Epithelial cell of esophagus (primary cell): ENCODE results near the gene NTSR2.

Experiments
- DNase-seq: peaks from one replicate; pipeline ENCODE4 v3.0.0; 2010; ENCODE audit warnings: low read depth
- H3K4me3 ChIP-seq: 2 replicates; pipeline ENCODE4 v1.5.1; 2011; ENCODE audit warnings: mild to moderate bottlenecking, low read length, control low read depth
- TF ChIP-seq, protein P1 (sequence below): IDR thresholded peaks from 2 replicates; pipeline ENCODE4 v1.5.1; 2011; ENCODE audit warnings: low read depth, mild to moderate bottlenecking, low read length, control low read depth, inconsistent platforms; ENCODE audit not compliant: insufficient read depth; ENCODE audit errors: missing control alignments

The NTSR2 gene

DNA sequence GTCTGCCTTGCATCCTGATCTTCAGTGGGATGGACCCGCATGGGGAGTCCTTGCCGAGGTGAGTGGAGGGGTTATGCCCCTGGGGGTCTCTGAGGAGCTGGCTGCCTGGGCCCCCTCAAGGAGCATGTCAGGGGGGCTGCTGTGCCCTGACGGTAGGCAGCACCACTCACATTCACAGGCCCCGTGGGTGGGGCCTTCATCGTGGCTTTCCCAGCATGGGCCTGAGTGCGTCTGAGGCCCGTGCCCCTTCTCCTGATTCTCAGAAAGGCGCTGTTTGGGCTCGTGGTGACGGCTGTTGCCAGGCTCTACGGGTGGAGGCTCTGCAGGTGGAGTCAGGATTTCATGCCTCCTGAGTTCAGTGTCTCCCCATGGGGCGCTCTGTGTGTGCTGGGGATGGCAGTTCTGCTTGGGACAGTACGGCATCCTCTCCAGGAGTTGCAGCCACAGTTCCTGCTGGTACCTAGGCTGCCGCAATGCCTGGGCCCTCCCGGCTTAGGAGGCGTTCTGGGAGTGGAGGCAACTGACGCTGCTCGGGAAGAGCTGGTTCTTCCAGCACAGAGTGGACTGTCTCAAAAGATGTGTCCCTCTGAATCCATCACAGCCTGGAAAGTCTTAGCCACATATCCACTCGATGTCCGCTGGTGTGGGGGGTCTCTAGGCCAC lies 57.3 kb downstream of the NTSR2 start:
- H3K4me3 ChIP-seq: no peak overlapping the region
- DNase-seq: no peak
- TF ChIP-seq, protein P1, sequence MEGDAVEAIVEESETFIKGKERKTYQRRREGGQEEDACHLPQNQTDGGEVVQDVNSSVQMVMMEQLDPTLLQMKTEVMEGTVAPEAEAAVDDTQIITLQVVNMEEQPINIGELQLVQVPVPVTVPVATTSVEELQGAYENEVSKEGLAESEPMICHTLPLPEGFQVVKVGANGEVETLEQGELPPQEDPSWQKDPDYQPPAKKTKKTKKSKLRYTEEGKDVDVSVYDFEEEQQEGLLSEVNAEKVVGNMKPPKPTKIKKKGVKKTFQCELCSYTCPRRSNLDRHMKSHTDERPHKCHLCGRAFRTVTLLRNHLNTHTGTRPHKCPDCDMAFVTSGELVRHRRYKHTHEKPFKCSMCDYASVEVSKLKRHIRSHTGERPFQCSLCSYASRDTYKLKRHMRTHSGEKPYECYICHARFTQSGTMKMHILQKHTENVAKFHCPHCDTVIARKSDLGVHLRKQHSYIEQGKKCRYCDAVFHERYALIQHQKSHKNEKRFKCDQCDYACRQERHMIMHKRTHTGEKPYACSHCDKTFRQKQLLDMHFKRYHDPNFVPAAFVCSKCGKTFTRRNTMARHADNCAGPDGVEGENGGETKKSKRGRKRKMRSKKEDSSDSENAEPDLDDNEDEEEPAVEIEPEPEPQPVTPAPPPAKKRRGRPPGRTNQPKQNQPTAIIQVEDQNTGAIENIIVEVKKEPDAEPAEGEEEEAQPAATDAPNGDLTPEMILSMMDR: no peak

DNA sequence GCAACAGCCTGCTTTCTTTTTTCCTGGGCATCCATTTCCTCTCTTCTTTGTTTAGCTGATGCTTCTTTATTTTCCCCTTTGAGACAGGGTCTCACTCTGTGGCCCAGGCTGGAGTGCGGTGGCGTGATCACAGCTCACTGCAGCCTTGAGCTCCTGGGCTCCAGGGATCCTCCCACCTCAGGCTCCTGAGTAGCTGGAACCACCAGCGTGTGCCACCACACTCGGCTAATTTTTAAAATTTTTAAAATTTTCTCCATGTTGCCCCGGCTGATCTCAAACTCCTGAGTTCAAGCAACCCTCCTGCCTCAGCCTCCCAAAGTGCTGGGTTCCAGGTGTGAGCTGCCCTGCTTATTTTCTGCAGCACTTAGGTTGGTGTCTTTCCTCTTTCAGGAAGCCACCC lies 58.7 kb downstream of the NTSR2 start:
- H3K4me3 ChIP-seq: no peak overlapping the region
- DNase-seq: no peak
- TF ChIP-seq, protein P1: no peak

DNA sequence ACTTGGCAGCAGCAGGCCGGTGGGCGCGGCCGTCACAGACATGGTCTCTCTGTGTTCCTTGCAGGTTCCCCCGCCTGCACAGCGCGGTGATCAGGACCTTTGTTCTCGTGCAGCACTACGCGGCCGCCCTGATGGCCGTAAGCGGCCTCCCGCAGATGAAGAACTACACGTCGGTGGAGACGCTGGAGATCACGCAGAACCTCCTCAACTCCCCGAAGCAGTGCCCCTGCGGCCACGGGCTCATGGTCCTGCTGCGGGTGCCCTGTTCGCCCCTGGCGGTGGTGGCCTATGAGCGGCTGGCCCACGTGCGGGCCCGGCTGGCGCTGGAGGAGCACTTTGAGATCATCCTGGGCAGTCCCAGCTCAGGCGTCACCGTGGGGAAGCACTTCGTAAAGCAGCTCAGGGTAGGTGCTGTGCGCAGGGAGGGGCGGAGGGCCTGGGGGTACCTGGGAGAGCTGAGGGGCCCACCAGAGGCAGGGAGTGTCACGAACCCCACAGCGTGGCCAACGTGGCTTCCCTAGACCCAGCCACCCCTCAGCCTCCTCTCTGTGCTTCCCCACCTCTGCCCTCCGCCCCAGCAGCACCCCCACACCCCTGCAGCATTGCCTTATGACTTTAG lies 59.3 kb downstream of the NTSR2 start:
- no peak overlapping the region for H3K4me3 ChIP-seq
- no peak for DNase-seq
- TF ChIP-seq, protein P1: no peak
